H1 (cell line): ENCODE results near the gene ZNF652. TPM values are rescaled to one million over a fixed set of nuclear protein-coding genes. Genes with fewer than 3 reads are reported as not detected.

Experiments used
- CTCF ChIA-PET: fragments of 300-600 bp; sonication (Branson Sonifier 250); formaldehyde crosslinking; loops from one replicate; lab custom pipeline; 2021; ENCODE audit not compliant: partially characterized antibody; lab: Charles Lee
- POLR2A ChIA-PET: fragments of 300-600 bp; sonication (Branson Sonifier 250); formaldehyde crosslinking; loops from one replicate; lab custom pipeline; 2021; ENCODE audit warnings: inconsistent platforms; ENCODE audit not compliant: partially characterized antibody; lab: Charles Lee
- DNase-seq, 2 experiments: peaks; one replicate each; pipeline versions ENCODE4 v3.0.0 to v3.0.0-alpha.2; 2010 to 2022; ENCODE audit warnings: low spot score in 2 of 2, low read depth in 1 of 2, mixed read lengths in 1 of 2
- FAIRE-seq: peaks from 2 replicates; lab custom pipeline; 2011; peaks lifted over from hg19 to GRCh38; lab: Jason Lieb, UNC
- H2AFZ ChIP-seq: 2 replicates; pipeline ENCODE4 v1.8.1; 2012; ENCODE audit warnings: low read length, inconsistent platforms
- H2AK5ac ChIP-seq: 2 replicates; pipeline ENCODE4 v1.6.1; 2013; ENCODE audit warnings: low read depth, low read length
- H2BK120ac ChIP-seq: replicated peaks from 2 replicates; pipeline ENCODE3; 2013; ENCODE audit warnings: low read depth, low read length, inconsistent platforms
- H2BK12ac ChIP-seq: 2 replicates; pipeline ENCODE4 v1.6.1; 2013; ENCODE audit warnings: low read depth, low read length
- H2BK15ac ChIP-seq: 2 replicates; pipeline ENCODE4 v1.6.1; 2013; ENCODE audit warnings: low read length
- H2BK20ac ChIP-seq: 2 replicates; pipeline ENCODE4 v1.6.1; 2013; ENCODE audit warnings: low read length
- H2BK5ac ChIP-seq: 2 replicates; pipeline ENCODE4 v1.6.1; 2013; ENCODE audit warnings: low read depth, low read length
- H3K14ac ChIP-seq: 2 replicates; pipeline ENCODE4 v1.6.1; 2013; ENCODE audit warnings: inconsistent platforms; ENCODE audit not compliant: insufficient read length
- H3K18ac ChIP-seq: 2 replicates; pipeline ENCODE4 v1.6.1; 2013; ENCODE audit warnings: low read length; ENCODE audit errors: extremely low read depth
- H3K23ac ChIP-seq: 2 replicates; pipeline ENCODE4 v1.6.1; 2013; ENCODE audit warnings: inconsistent platforms; ENCODE audit not compliant: insufficient read length
- H3K23me2 ChIP-seq: 2 replicates; pipeline ENCODE4 v1.6.1; 2013; ENCODE audit warnings: low read depth, low read length
- H3K27ac ChIP-seq: 2 replicates; pipeline ENCODE4 v1.6.1; 2011; ENCODE audit warnings: low read depth, low read length, inconsistent platforms
- H3K27me3 ChIP-seq, 4 experiments: replicated peaks in 1 of 4; 1 replicate in 1 of 4; 2 replicates in 3 of 4; pipeline versions ENCODE4 v1.6.1 to v1.8.1; 2011 to 2013; ENCODE audit warnings: low read length in 3 of 4, mild to moderate bottlenecking in 3 of 4, inconsistent platforms in 2 of 4, mixed read lengths in 2 of 4, moderate library complexity in 1 of 4; ENCODE audit not compliant: control insufficient read depth in 3 of 4, insufficient read depth in 3 of 4; ENCODE audit errors: extremely low read depth in 1 of 4
- H3K36me3 ChIP-seq, 4 experiments: 2 replicates each; pipeline versions ENCODE4 v1.6.1 to v1.8.1; 2011 to 2013; ENCODE audit warnings: mild to moderate bottlenecking in 4 of 4, low read length in 3 of 4, moderate library complexity in 2 of 4, control low read depth in 1 of 4, inconsistent platforms in 1 of 4; ENCODE audit not compliant: insufficient read depth in 4 of 4, control insufficient read depth in 2 of 4
- H3K4ac ChIP-seq: replicated peaks from 2 replicates; pipeline ENCODE3; 2013; ENCODE audit warnings: low read length, low read depth, mixed read lengths, inconsistent platforms; ENCODE audit not compliant: insufficient read length
- H3K4me1 ChIP-seq, 4 experiments: replicated peaks in 1 of 4; 1 replicate in 1 of 4; 2 replicates in 3 of 4; pipeline versions ENCODE4 v1.6.1 to v1.8.1; 2011 to 2013; ENCODE audit warnings: low read length in 3 of 4, inconsistent platforms in 2 of 4, mixed read lengths in 1 of 4; ENCODE audit not compliant: insufficient read depth in 4 of 4, control insufficient read depth in 3 of 4
- H3K4me2 ChIP-seq, 2 experiments: 2 replicates each; pipeline versions ENCODE4 v1.6.1 to v1.8.1; 2011 to 2013; ENCODE audit warnings: low read depth in 2 of 2, low read length in 2 of 2, control low read depth in 1 of 2, inconsistent platforms in 1 of 2, mild to moderate bottlenecking in 1 of 2; ENCODE audit not compliant: insufficient read depth in 1 of 2
- H3K4me3 ChIP-seq, 4 experiments: fragments of 200-600, 300-600 bp in 1 of 4; sonication (generic), shearing (Covaris generic), sonication (Bioruptor Twin) in 1 of 4; 2 replicates each; pipeline versions ENCODE4 v1.5.1 to v1.8.1; 2011 to 2016; ENCODE audit warnings: low read length in 4 of 4, low read depth in 3 of 4, control low read depth in 2 of 4, inconsistent platforms in 2 of 4, mild to moderate bottlenecking in 2 of 4, mixed read lengths in 1 of 4, moderate library complexity in 1 of 4; ENCODE audit not compliant: insufficient read depth in 2 of 4; ENCODE audit errors: extremely low read depth in 1 of 4
- H3K56ac ChIP-seq: replicated peaks from 2 replicates; pipeline ENCODE3; 2013; ENCODE audit warnings: low read depth, mild to moderate bottlenecking, mixed read lengths, low read length, inconsistent platforms; ENCODE audit not compliant: insufficient read length
- H3K79me1 ChIP-seq: 2 replicates; pipeline ENCODE4 v1.6.1; 2013; ENCODE audit warnings: low read depth, low read length, control low read depth
- H3K79me2 ChIP-seq, 2 experiments: 2 replicates each; pipeline versions ENCODE4 v1.6.1 to v1.8.1; 2012 to 2013; ENCODE audit warnings: low read length in 2 of 2, mild to moderate bottlenecking in 2 of 2, inconsistent platforms in 1 of 2; ENCODE audit not compliant: insufficient read depth in 2 of 2, control insufficient read depth in 1 of 2
- H3K9ac ChIP-seq, 4 experiments: replicated peaks in 1 of 4; 1 replicate in 1 of 4; 2 replicates in 3 of 4; pipeline versions ENCODE4 v1.6.1 to v1.8.1; 2011 to 2013; ENCODE audit warnings: low read depth in 3 of 4, low read length in 3 of 4, control low read depth in 2 of 4, mild to moderate bottlenecking in 2 of 4, moderate library complexity in 2 of 4, inconsistent platforms in 1 of 4; ENCODE audit errors: extremely low read depth in 1 of 4
- H3K9me3 ChIP-seq, 2 experiments: 2 replicates each; pipeline versions ENCODE4 v1.6.1 to v1.8.1; 2012 to 2013; ENCODE audit warnings: mild to moderate bottlenecking in 2 of 2, moderate library complexity in 2 of 2, control low read depth in 1 of 2, inconsistent platforms in 1 of 2, low read depth in 1 of 2, low read length in 1 of 2, mixed read lengths in 1 of 2; ENCODE audit not compliant: insufficient read depth in 2 of 2
- H4K20me1 ChIP-seq, 2 experiments: replicated peaks in 1 of 2; 2 replicates each; pipeline versions ENCODE3 to v1.8.1; 2011 to 2013; ENCODE audit warnings: inconsistent platforms in 2 of 2, low read length in 2 of 2, mild to moderate bottlenecking in 1 of 2; ENCODE audit not compliant: insufficient read depth in 2 of 2, control insufficient read depth in 1 of 2
- H4K5ac ChIP-seq: 2 replicates; pipeline ENCODE4 v1.6.1; 2013; ENCODE audit warnings: low read length, low read depth, mixed read lengths, inconsistent platforms; ENCODE audit not compliant: insufficient read length
- H4K8ac ChIP-seq: 2 replicates; pipeline ENCODE4 v1.8.0; 2013; ENCODE audit warnings: mild to moderate bottlenecking, moderate library complexity, low read length, inconsistent platforms; ENCODE audit not compliant: insufficient read depth; ENCODE audit errors: extremely low read depth
- H4K91ac ChIP-seq: replicated peaks from 2 replicates; pipeline ENCODE3; 2013; ENCODE audit warnings: low read length, mixed read lengths, inconsistent platforms; ENCODE audit not compliant: insufficient read length
- CTBP2 ChIP-seq: IDR thresholded peaks from 2 replicates; pipeline ENCODE4 v1.7.0; 2011; ENCODE audit warnings: borderline replicate concordance, mild to moderate bottlenecking, moderate library complexity, mixed read lengths, low read length; ENCODE audit not compliant: insufficient read depth, insufficient read length
- E2F6 ChIP-seq: IDR thresholded peaks from 2 replicates; pipeline ENCODE4 v1.6.1; 2012; ENCODE audit warnings: inconsistent platforms
- KDM1A ChIP-seq: fragments of 200-600, 300-600 bp; sonication (generic); IDR thresholded peaks from 2 replicates; pipeline ENCODE4 v1.7.1; 2016; ENCODE audit warnings: mild to moderate bottlenecking, low read length, borderline replicate concordance
- MAX ChIP-seq: IDR thresholded peaks from 2 replicates; pipeline ENCODE4 v1.6.1; 2012; ENCODE audit warnings: inconsistent platforms
- NRF1 ChIP-seq: IDR thresholded peaks from 2 replicates; pipeline ENCODE4 v1.6.1; 2011; ENCODE audit warnings: mild to moderate bottlenecking, low read depth, low read length, improper control_type of control experiment
- POU5F1 ChIP-seq: IDR thresholded peaks from 2 replicates; pipeline ENCODE4 v1.6.1; 2011; ENCODE audit warnings: low read depth, mild to moderate bottlenecking, low read length, moderate library complexity
- RFX5 ChIP-seq: IDR thresholded peaks from 2 replicates; pipeline ENCODE4 v1.6.1; 2011; ENCODE audit warnings: low read depth, low read length, improper control_type of control experiment, borderline replicate concordance
- SIX5 ChIP-seq: IDR thresholded peaks from 2 replicates; pipeline ENCODE4 v1.6.1; 2011; ENCODE audit warnings: mild to moderate bottlenecking, low read depth, low read length
- SP2 ChIP-seq: IDR thresholded peaks from 2 replicates; pipeline ENCODE4 v1.6.1; 2012; ENCODE audit warnings: mild to moderate bottlenecking, low read length, inconsistent platforms
- TAF7 ChIP-seq: optimal IDR thresholded peaks from 2 replicates; pipeline ENCODE3; 2011; ENCODE audit warnings: low read depth, mild to moderate bottlenecking, inconsistent platforms, low read length, moderate library complexity, borderline replicate concordance
- USF2 ChIP-seq: IDR thresholded peaks from 2 replicates; pipeline ENCODE4 v1.6.1; 2011; ENCODE audit warnings: low read length, improper control_type of control experiment
- WGBS, 2 experiments: shearing (Covaris generic) in 1 of 2; methylation state at CpG; one replicate each; pipeline versions ENCODE4 v1.1.6 to v1.1.7; 2013 to 2015; ENCODE audit warnings: low lambda C conversion rate in 2 of 2, mixed read lengths in 2 of 2, inconsistent platforms in 1 of 2, low coverage in 1 of 2, missing lambda C conversion rate in 1 of 2; ENCODE audit not compliant: insufficient replicate concordance in 2 of 2, insufficient coverage in 1 of 2, insufficient read length in 1 of 2; ENCODE audit errors: extremely low coverage in 1 of 2, missing lambda C conversion rate in 1 of 2; 5-methylcytosine and 5-hydroxymethylcytosine counted together
- polyA plus RNA-seq, 7 experiments: library from polyadenylated mRNA; depleted of rRNA in 3 of 7; stranded (reverse) in 5 of 7; unstranded in 2 of 7; fragments of >200 nt in 5 of 7; fragments of 200-250 nt in 2 of 7; gene quantifications; 1 replicate in 5 of 7; 2 replicates in 1 of 7; 4 replicates in 1 of 7; pipeline versions ENCODE4 v1.2.1 to v1.2.3, GENCODE V29; 2011 to 2013; ENCODE audit warnings: missing spikeins in 2 of 7, mixed read lengths in 2 of 7
- total RNA-seq: library from RNA; stranded (reverse); fragmentation: NEBNext Ultra II Directional; extraction: Animal tissue kit (Norgen Biotek cat#: 25700); gene quantifications from 2 replicates; pipeline ENCODE4 v1.2.1, GENCODE V29; 2021

Gene ZNF652
- total and polyA plus RNA-seq, 2 of the 8 experiments (the other 6 are each of a cell fraction or from before 2014, with no cell fraction given): 13.5 to 39.6 TPM

- Histone ChIP-seq H2BK20ac (no peak overlapping the region), H2BK5ac (no peak overlapping the region), H3K79me2 (no peaks in the 10 kb centered on the region), H3K18ac (no peak overlapping the region), H3K9me3 (no peaks in the 10 kb centered on the region), H2BK120ac (no peak overlapping the region), H2BK15ac (no peak overlapping the region), H3K14ac (no peak overlapping the region), H4K20me1 (no peaks in the 10 kb centered on the region), H3K27me3 (no peaks in the 10 kb centered on the region), H2AFZ (no peak overlapping the region), H3K27ac (no peak overlapping the region), H3K56ac (no peak overlapping the region), H3K4me3 (no peak overlapping the region), H3K23me2 (no peaks in the 10 kb centered on the region), H3K4me1 (no peaks in the 10 kb centered on the region; a peak in 1 of 7 replicates), H4K8ac (no peak overlapping the region), H4K91ac (no peak overlapping the region), H3K36me3 (no peaks in the 10 kb centered on the region), H2AK5ac (no peak overlapping the region), H3K79me1 (no peaks in the 10 kb centered on the region), H3K4ac (no peak overlapping the region), H3K4me2 (no peak overlapping the region), H2BK12ac (no peak overlapping the region), H3K9ac (no peak overlapping the region), H4K5ac (no peak overlapping the region), H3K23ac (no peak overlapping the region)
- FAIRE-seq (no peak), DNase-seq (no peak)
- ChIA-PET CTCF (interaction anchor here (0.6 to 1.7 kb wide), 6 partner anchors 11 to 158 kb away, joined by 3 to 5 read pairs (median 3); no protein-coding TSS in a partner anchor), POLR2A (interaction anchor here (1.8 kb wide), 1 partner anchor 10 kb away, joined by 4 read pairs; no protein-coding TSS in a partner anchor)
- WGBS, 2 experiments: 88% methylated on average over 12 of the region's 12 CpGs; no CpG with 5 or more reads in 1 of the 2 experiments
- TF ChIP-seq TAF7 (no peak), RFX5 (no peak), NRF1 (no peak), MAX (peak; percentile 12; the same call in 1 of the 2 replicates), CTBP2 (no peak), KDM1A (peak; percentile 80; the same call in 1 of the 2 replicates), SIX5 (no peak), USF2 (no peak), E2F6 (0 out of 2 replicates have a peak, but pooled peaks have one; percentile 22), SP2 (no peak), POU5F1 (no peak)
Measured at GRCh38 chr17:49249890-49250522, 112.0 kb downstream of the ZNF652 start.
